Lower leg skin (tissue), 4 donors: ENCODE data around the gene DLGAP4. TPM values are rescaled to one million over a fixed set of nuclear protein-coding genes. Genes with fewer than 3 reads are reported as not detected.

Source experiments
- DNase-seq, 2 donors: peaks; one replicate each; pipeline ENCODE4 v3.0.0-alpha.2; 2019; ENCODE audit warnings: low spot score in 2 of 2
- H3K4me3 ChIP-seq: fragments of 200-600 bp; sonication (generic); 2 replicates; pipeline ENCODE4 v1.5.1; 2017; ENCODE audit warnings: mild to moderate bottlenecking, low read depth; ENCODE audit not compliant: poor library complexity, severe bottlenecking
- CTCF ChIP-seq, 3 donors: fragments of 450-650 bp; IDR thresholded peaks; one replicate each; pipeline ENCODE4 v1.5.1; 2016; ENCODE audit warnings: antibody characterized with exemption in 3 of 3, mild to moderate bottlenecking in 3 of 3, moderate library complexity in 2 of 3
- POLR2A ChIP-seq, 2 donors: fragments of 450-650 bp; IDR thresholded peaks; one replicate each; pipeline ENCODE4 v1.6.1; 2016 to 2017; ENCODE audit warnings: antibody characterized with exemption in 2 of 2, mild to moderate bottlenecking in 1 of 2, moderate library complexity in 1 of 2
- WGBS, 2 donors: methylation state at CpG; one replicate each; pipeline ENCODE4 v1.1.5; 2018; 5-methylcytosine and 5-hydroxymethylcytosine counted together
- intact Hi-C: fragments of 100-400 bp; cut with DNase I; formaldehyde crosslinking; loops from one replicate; pipeline ENCODE4 v1.15.0; 2023; ENCODE audit warnings: low total_unique reads
- total RNA-seq, 4 donors: library from RNA; depleted of rRNA; stranded (reverse); fragments of >200 nt; gene quantifications; one replicate each; pipeline ENCODE4 v1.1.0, GENCODE V29; 2016

The DLGAP4 gene
- total RNA-seq, 4 donors from 2014 or later = 75.9 to 162 (median 87.7) TPM

DNA sequence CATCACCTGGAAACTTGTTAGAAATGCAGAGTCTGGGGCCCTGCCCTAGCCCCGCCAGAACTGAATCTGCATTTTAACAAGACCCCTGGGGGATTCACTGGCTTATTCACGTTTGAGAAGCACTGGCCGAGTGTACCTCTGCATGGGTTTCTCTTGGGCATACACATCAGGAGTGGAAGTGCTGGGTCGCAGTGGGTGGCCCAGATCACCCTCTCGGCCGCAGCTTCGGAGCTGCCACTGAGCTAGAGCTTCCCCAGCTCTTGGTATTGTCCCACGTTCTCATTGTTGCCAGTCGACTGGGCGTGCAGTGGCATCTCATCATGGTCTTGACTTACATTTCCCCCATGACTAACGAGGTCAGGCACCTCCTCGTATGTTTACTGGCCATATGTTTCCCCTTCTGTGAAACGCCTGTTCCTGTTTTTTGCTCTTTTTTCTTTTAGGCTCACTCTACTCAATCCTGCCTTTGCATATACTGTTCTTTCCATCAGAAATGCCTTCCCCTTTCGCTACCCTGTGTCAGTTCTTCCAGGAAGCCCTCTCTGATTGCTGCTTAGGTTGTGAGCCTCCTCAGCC lies 3.0 kb upstream of the DLGAP4 start:
- DNase-seq = peak in 1 of 2 donors; percentile 57
- WGBS, 2 donors = 23 to 33% methylated on average over 13 to 14 of the region's 14 CpGs
- no peak overlapping the region for H3K4me3 ChIP-seq
- no peak for TF ChIP-seq POLR2A (IDR thresholded peaks at IDR 0.05)
- TF ChIP-seq CTCF (IDR thresholded peaks at IDR 0.05) = no peak
- intact Hi-C loops = no loop called here

DNA sequence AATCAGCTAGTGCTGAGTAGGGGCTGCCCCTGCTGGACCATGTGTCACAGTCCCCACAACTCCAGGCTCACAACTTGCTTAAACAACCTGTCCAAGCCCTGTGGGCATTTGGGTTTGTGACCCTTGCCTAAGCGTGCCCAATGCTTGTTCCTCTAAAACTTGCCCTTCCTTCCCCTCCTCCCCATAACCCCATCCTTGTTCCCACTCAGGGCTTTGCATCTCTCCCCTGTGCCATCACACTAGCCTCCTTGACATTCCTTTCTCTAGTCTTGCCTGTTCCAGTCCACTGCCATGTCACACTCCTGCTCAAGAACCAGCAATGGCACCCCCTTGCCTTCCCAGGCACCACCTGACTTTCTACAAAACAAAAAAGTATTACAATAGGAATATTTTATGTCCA lies 2.3 kb upstream of the DLGAP4 start:
- WGBS, 2 donors = 41 to 43% methylated on average over 1 of the region's 1 CpG
- intact Hi-C loops = no loop called here
- no peak for TF ChIP-seq POLR2A (IDR thresholded peaks at IDR 0.05)
- TF ChIP-seq CTCF (IDR thresholded peaks at IDR 0.05) = no peak
- H3K4me3 ChIP-seq = no peak overlapping the region
- DNase-seq = no peak

DNA sequence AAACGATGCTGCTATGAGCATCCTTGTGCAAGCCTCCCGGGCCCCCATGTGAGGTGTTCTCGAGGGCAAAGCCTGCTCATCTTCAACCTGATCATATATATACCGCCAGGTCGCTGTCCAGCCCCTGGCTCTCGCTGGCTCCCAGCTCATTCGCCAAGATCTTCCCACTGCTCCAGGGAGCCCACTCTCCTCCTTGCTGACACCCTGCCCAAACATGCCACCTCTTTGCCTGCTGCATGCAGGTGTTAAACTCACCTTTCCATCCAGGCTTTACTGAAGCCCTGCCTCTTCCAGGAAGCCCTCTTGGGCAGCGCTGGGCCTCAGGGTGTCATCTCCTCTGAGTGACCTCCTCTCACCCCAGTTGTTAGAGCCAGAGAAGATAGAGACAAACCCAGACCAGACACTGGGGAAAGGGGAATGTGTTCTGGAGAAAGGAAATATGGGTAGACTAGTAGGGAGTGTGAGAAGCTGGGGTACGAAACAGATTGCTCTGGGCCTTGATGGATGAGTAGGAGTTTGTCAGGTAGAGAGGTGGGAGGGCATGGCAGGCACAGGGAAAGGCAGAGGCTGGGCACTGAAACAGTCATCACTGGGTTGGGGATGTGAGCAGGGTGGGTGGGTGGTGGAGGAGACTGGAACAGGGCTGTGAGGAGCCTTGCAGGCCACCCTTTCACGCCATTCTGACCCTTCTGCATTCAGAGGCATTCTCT lies 1.2 kb upstream of the DLGAP4 start:
- no peak for TF ChIP-seq POLR2A (IDR thresholded peaks at IDR 0.05)
- TF ChIP-seq CTCF (IDR thresholded peaks at IDR 0.05) = no peak

GRCh38 chr20:36306553-36307411 lies 643 bp downstream of the DLGAP4 start:
- no peak for TF ChIP-seq POLR2A (IDR thresholded peaks at IDR 0.05)
- no peak for TF ChIP-seq CTCF (IDR thresholded peaks at IDR 0.05)
- DNase-seq = peak in 1 of 2 donors; percentile 82

More for the DNA sequence above, 1.2 kb upstream of the DLGAP4 start:
- H3K4me3 ChIP-seq = no peak overlapping the region
- 37 to 46% methylated on average over 10 of the region's 10 CpGs for WGBS, 2 donors
- intact Hi-C loops = no loop called here
- peak in 1 of 2 donors; percentile 40 for DNase-seq

GRCh38 chr20:36307412-36308325 lies 1.5 kb downstream of the DLGAP4 start:
- intact Hi-C loops = no loop called here
- no peak overlapping the region for H3K4me3 ChIP-seq
- TF ChIP-seq CTCF (IDR thresholded peaks at IDR 0.05) (no peak), POLR2A (IDR thresholded peaks at IDR 0.05) (no peak)
- 36 to 38% methylated on average over 15 to 18 of the region's 21 CpGs for WGBS, 2 donors
- peak in 1 of 2 donors; percentile 76 for DNase-seq

More at GRCh38 chr20:36306553-36307411, 643 bp downstream of the DLGAP4 start:
- 1 to 3% methylated on average over 38 to 54 of the region's 70 CpGs for WGBS, 2 donors
- H3K4me3 ChIP-seq = no peak overlapping the region
- intact Hi-C loops = no loop called here
